Measurements from ENCODE around the gene NRAP. TPM values are rescaled to one million over a fixed set of nuclear protein-coding genes. Genes with fewer than 3 reads are reported as not detected.

Gene NRAP
- total and polyA plus RNA-seq, 2 of the 4 experiments (the other 2 are of a cell fraction), result not detected

- Histone ChIP-seq H3K27me3 (ENCODE audit: control insufficient read depth, insufficient read depth, low read length) (no peaks in the 10 kb centered on the region), H4K5ac (ENCODE audit: low read depth, low read length) (no peak overlapping the region), H3K9me1 (ENCODE audit: insufficient read depth, low read length) (no peaks in the 10 kb centered on the region), H3K4me2 (ENCODE audit: low read depth, low read length) (no peak overlapping the region), H2AK5ac (ENCODE audit: low read depth, low read length) (no peak overlapping the region), H3K14ac (replicated peaks; ENCODE audit: low read depth, low read length) (no peak overlapping the region), H3K36me3 (ENCODE audit: control insufficient read depth, insufficient read depth, low read length) (no peaks in the 10 kb centered on the region), H3K18ac (ENCODE audit: low read depth, low read length) (no peak overlapping the region), H3K4ac (ENCODE audit: low read depth, low read length) (no peak overlapping the region), H3K9me3 (ENCODE audit: control insufficient read depth, insufficient read depth, low read length) (no peaks in the 10 kb centered on the region), H2BK120ac (ENCODE audit: low read depth, low read length) (no peak overlapping the region), H3K27ac (ENCODE audit: insufficient read depth, low read length) (no peak overlapping the region), H3K9ac (ENCODE audit: low read depth, low read length) (no peak overlapping the region), H3K79me1 (ENCODE audit: low read depth in 1 of 2, low read length in 2 of 2) (no peaks in the 10 kb centered on the region), H2AFZ (replicated peaks; ENCODE audit: low read length, poor library complexity) (no peak overlapping the region), H2BK20ac (ENCODE audit: low read depth, low read length) (no peak overlapping the region), H3K56ac (ENCODE audit: extremely low read depth, insufficient read depth, low read length) (no peak overlapping the region), H3K4me3 (ENCODE audit: insufficient read depth, low read depth, low read length) (no peak overlapping the region), H3K4me1 (ENCODE audit: control insufficient read depth, insufficient read depth, low read length) (no peaks in the 10 kb centered on the region), H4K8ac (ENCODE audit: low read depth in 2 of 2, low read length in 2 of 2) (no peak overlapping the region), H2BK15ac (ENCODE audit: low read depth, low read length) (no peak overlapping the region), H4K20me1 (ENCODE audit: insufficient read depth, low read length) (no peaks in the 10 kb centered on the region), H2AK9ac (replicated peaks; ENCODE audit: low read depth, low read length, poor library complexity) (no peak overlapping the region), H2BK5ac (ENCODE audit: low read depth, low read length, poor library complexity, severe bottlenecking) (no peak overlapping the region), H4K91ac (ENCODE audit: insufficient read depth, low read depth, low read length) (no peak overlapping the region), H3K23ac (ENCODE audit: low read depth, low read length) (no peak overlapping the region)
- TF ChIP-seq POLR2A (IDR thresholded peaks at IDR 0.05; ENCODE audit: low read depth, low read length) (no peak), CHD1 (IDR thresholded peaks at IDR 0.05; ENCODE audit: low read depth, low read length) (no peak), MAZ (IDR thresholded peaks at IDR 0.05; ENCODE audit: borderline replicate concordance, low read depth, low read length) (no peak), RFX5 (IDR thresholded peaks at IDR 0.05; ENCODE audit: low read depth, low read length) (no peak), MXI1 (IDR thresholded peaks at IDR 0.05; ENCODE audit: borderline replicate concordance, low read depth, low read length) (no peak), BHLHE40 (IDR thresholded peaks at IDR 0.05; ENCODE audit: low read depth, low read length) (no peak), RCOR1 (IDR thresholded peaks at IDR 0.05; ENCODE audit: insufficient replicate concordance, low read length) (no peak), CEBPB (IDR thresholded peaks at IDR 0.05; ENCODE audit: low read depth, low read length) (no peak), SMC3 (IDR thresholded peaks at IDR 0.05; ENCODE audit: low read depth, low read length) (no peak), FOS (IDR thresholded peaks at IDR 0.05; ENCODE audit: low read depth, low read length) (no peak), MAFK (IDR thresholded peaks at IDR 0.05; ENCODE audit: low read depth, low read length) (no peak), NFE2L2 (IDR thresholded peaks at IDR 0.05; ENCODE audit: low read depth, low read length) (no peak), RAD21 (IDR thresholded peaks at IDR 0.05; ENCODE audit: low read length) (no peak)
- TF ChIP-seq, protein P1, sequence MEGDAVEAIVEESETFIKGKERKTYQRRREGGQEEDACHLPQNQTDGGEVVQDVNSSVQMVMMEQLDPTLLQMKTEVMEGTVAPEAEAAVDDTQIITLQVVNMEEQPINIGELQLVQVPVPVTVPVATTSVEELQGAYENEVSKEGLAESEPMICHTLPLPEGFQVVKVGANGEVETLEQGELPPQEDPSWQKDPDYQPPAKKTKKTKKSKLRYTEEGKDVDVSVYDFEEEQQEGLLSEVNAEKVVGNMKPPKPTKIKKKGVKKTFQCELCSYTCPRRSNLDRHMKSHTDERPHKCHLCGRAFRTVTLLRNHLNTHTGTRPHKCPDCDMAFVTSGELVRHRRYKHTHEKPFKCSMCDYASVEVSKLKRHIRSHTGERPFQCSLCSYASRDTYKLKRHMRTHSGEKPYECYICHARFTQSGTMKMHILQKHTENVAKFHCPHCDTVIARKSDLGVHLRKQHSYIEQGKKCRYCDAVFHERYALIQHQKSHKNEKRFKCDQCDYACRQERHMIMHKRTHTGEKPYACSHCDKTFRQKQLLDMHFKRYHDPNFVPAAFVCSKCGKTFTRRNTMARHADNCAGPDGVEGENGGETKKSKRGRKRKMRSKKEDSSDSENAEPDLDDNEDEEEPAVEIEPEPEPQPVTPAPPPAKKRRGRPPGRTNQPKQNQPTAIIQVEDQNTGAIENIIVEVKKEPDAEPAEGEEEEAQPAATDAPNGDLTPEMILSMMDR (conservative IDR thresholded peaks at IDR 0.05; ENCODE audit: low read depth, low read length), result no peak
- TF ChIP-seq, protein P2, sequence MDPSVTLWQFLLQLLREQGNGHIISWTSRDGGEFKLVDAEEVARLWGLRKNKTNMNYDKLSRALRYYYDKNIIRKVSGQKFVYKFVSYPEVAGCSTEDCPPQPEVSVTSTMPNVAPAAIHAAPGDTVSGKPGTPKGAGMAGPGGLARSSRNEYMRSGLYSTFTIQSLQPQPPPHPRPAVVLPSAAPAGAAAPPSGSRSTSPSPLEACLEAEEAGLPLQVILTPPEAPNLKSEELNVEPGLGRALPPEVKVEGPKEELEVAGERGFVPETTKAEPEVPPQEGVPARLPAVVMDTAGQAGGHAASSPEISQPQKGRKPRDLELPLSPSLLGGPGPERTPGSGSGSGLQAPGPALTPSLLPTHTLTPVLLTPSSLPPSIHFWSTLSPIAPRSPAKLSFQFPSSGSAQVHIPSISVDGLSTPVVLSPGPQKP (IDR thresholded peaks at IDR 0.05; ENCODE audit: borderline replicate concordance, low read depth, low read length), result no peak
- TF ChIP-seq, protein P3, sequence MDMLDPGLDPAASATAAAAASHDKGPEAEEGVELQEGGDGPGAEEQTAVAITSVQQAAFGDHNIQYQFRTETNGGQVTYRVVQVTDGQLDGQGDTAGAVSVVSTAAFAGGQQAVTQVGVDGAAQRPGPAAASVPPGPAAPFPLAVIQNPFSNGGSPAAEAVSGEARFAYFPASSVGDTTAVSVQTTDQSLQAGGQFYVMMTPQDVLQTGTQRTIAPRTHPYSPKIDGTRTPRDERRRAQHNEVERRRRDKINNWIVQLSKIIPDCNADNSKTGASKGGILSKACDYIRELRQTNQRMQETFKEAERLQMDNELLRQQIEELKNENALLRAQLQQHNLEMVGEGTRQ (IDR thresholded peaks at IDR 0.05; ENCODE audit: low read depth, low read length), result no peak
- CTCF ChIA-PET, result no interaction called here
- intact Hi-C loops (cut with micrococcal nuclease), result no loop called here
- POLR2A ChIA-PET (ENCODE audit: unreplicated experiment), result no interaction called here
- 59% methylated on average over 5 of the region's 12 CpGs; no CpG with 5 or more reads in 1 of the 2 experiments for WGBS, 2 experiments (ENCODE audit: extremely low coverage in 2 of 2, insufficient read length in 1 of 2)
- in situ Hi-C loops (cut with MboI; ENCODE audit: low sequenced_read_pairs), result no loop called here
- dilution Hi-C loops (cut with HindIII; ENCODE audit: low sequenced_read_pairs, unreplicated experiment), result no loop called here
- ATAC-seq (ENCODE audit: low read depth) (no peak), DNase-seq (no peak)
- BruUV-seq (replicated peaks), result no TSS peak
Measured at GRCh38 chr10:113590581-113590980, 73.3 kb downstream of the NRAP start.
